ENCODE measurements around the gene ARHGEF19. TPM values are rescaled to one million over a fixed set of nuclear protein-coding genes. Genes with fewer than 3 reads are reported as not detected.
A peak's percentile ranks its signal among the peaks of the same experiment; 100 is the strongest.

Gene ARHGEF19
- total and polyA plus RNA-seq, 2 experiments from 2014 or later: 21.0 to 24.8 TPM

DNA sequence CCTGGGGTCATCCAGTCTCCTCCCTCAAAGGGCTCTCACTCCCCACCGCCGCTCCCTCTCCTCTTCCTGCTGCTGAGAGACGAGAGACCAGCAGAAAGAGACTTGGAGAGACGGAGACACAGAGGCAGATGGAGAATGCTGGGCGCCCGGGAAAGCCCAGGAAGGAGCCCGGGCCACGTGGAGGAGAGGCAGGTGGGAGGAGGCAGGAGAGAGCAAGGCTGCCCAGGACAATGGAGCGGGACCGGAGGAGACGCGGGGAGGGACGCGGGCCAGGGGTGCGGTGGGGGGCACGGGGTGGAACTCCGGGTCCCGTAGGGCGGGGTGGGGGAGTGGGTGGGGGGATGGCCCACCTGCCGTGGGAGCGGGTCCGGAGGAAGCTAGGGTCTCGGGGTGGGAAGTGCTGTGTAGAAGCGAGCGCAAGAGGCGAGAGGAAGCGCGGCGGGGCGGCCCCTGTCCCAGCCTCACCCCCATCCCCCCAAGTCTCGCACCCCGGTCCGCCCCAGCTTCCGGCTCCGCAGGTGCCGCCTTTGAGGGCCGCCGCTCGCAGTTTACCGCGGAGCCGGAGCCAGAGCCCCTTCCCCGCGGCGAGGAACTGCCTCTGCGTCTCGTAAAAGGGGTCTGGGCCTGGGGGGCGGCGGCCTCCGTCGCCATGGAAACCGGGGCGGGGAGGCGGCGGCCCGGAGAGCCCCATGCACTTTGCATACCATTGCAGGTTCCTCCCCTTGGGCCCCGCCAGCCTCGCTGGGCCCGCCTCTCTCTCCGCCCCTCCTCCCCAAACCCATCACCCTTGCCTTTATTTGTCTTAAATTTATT is 44.9 kb downstream of the ARHGEF19 start:
- no peaks in the 10 kb centered on the region for H3K9me2 ChIP-seq (replicated peaks; ENCODE audit: insufficient read depth)
- H3K4me1 ChIP-seq (ENCODE audit: insufficient read depth): peaks cover 12% of the 10 kb centered on the region
- 12% methylated on average over 10 of the region's 60 CpGs for WGBS (ENCODE audit: low lambda C conversion rate, missing lambda C conversion rate)
- peak overlapping the region; percentile 90 for H3K4me2 ChIP-seq
- TF ChIP-seq, protein P1, sequence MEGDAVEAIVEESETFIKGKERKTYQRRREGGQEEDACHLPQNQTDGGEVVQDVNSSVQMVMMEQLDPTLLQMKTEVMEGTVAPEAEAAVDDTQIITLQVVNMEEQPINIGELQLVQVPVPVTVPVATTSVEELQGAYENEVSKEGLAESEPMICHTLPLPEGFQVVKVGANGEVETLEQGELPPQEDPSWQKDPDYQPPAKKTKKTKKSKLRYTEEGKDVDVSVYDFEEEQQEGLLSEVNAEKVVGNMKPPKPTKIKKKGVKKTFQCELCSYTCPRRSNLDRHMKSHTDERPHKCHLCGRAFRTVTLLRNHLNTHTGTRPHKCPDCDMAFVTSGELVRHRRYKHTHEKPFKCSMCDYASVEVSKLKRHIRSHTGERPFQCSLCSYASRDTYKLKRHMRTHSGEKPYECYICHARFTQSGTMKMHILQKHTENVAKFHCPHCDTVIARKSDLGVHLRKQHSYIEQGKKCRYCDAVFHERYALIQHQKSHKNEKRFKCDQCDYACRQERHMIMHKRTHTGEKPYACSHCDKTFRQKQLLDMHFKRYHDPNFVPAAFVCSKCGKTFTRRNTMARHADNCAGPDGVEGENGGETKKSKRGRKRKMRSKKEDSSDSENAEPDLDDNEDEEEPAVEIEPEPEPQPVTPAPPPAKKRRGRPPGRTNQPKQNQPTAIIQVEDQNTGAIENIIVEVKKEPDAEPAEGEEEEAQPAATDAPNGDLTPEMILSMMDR (IDR thresholded peaks at IDR 0.05; ENCODE audit: poor library complexity): no peak
- no peak for TF ChIP-seq EZH2phosphoT487 (IDR thresholded peaks at IDR 0.05; ENCODE audit: low read depth, severe bottlenecking, unreplicated experiment)
- no peak for TF ChIP-seq EZH2 (IDR thresholded peaks at IDR 0.05; ENCODE audit: borderline replicate concordance)
- H3K4me3 ChIP-seq: peak overlapping the region; percentile 63
- H4K20me1 ChIP-seq (ENCODE audit: insufficient read depth, poor library complexity, severe bottlenecking): no peaks in the 10 kb centered on the region
- peak; percentile 86 for DNase-seq (ENCODE audit: low spot score)
- no peaks in the 10 kb centered on the region for H3K79me2 ChIP-seq
- no peaks in the 10 kb centered on the region for H3K9me3 ChIP-seq (ENCODE audit: low read depth)
- H2AFZ ChIP-seq: peak overlapping the region; percentile 13
- H3K27me3 ChIP-seq: no peaks in the 10 kb centered on the region
- H3K36me3 ChIP-seq (replicated peaks; ENCODE audit: insufficient read depth, low read depth): no peaks in the 10 kb centered on the region
- H3K27ac ChIP-seq: peak overlapping the region; percentile 52

DNA sequence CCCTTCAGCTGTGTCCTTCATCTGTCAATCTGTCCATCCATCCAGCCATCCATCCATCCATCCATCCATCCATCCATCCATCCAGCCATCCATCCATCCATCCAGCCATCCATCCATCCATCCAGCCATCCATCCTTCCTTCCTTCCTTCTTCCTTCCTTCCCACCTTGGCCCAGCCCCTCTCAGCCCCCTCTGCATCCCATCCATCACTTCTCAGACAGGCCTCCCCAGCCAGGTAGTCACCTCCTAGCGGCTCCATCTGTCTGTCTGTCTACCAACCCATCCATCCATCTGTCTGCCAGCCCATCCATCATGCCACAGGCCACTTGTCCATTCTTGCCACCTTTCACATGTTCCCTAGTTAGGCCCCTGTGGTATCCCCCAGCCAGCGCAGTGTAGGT is 46.3 kb downstream of the ARHGEF19 start:
- no peaks in the 10 kb centered on the region for H3K36me3 ChIP-seq (replicated peaks; ENCODE audit: insufficient read depth, low read depth)
- 50% methylated on average over 2 of the region's 2 CpGs for WGBS (ENCODE audit: low lambda C conversion rate, missing lambda C conversion rate)
- H3K4me1 ChIP-seq (ENCODE audit: insufficient read depth): peaks cover 12% of the 10 kb centered on the region
- H4K20me1 ChIP-seq (ENCODE audit: insufficient read depth, poor library complexity, severe bottlenecking): no peaks in the 10 kb centered on the region
- H3K9me2 ChIP-seq (replicated peaks; ENCODE audit: insufficient read depth): no peaks in the 10 kb centered on the region
- H3K27me3 ChIP-seq: no peaks in the 10 kb centered on the region
- H2AFZ ChIP-seq: no peak overlapping the region
- H3K4me3 ChIP-seq: no peak overlapping the region
- H3K4me2 ChIP-seq: no peak overlapping the region
- H3K27ac ChIP-seq: no peak overlapping the region
- no peak for DNase-seq (ENCODE audit: low spot score)
- TF ChIP-seq EZH2 (IDR thresholded peaks at IDR 0.05; ENCODE audit: borderline replicate concordance) (no peak), EZH2phosphoT487 (IDR thresholded peaks at IDR 0.05; ENCODE audit: low read depth, severe bottlenecking, unreplicated experiment) (no peak)
- TF ChIP-seq, protein P1 (IDR thresholded peaks at IDR 0.05; ENCODE audit: poor library complexity): no peak
- no peaks in the 10 kb centered on the region for H3K9me3 ChIP-seq (ENCODE audit: low read depth)
- no peaks in the 10 kb centered on the region for H3K79me2 ChIP-seq

DNA sequence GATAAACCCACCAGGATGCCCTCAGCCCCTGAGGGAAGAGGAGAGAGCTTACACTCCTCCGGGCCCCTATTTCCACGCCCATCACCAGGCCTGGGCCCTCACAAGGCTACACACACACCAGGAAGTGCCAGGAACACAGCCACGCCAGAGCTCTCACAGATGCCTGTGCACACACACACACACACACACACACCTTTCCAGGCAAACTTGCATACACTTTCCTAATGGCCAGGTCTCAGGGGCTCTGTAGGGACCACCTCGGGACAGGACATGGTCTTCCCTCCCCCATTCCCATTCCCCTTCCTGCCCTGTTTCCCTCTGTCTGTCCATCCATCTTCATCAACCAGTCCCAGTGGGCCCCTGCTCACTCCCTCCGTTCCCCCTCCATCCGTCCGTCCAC is 46.9 kb downstream of the ARHGEF19 start:
- Histone ChIP-seq H3K27ac (peak overlapping the region; percentile 65), H3K27me3 (no peaks in the 10 kb centered on the region), H3K4me2 (no peak overlapping the region), H3K9me3 (ENCODE audit: low read depth) (no peaks in the 10 kb centered on the region), H3K79me2 (no peaks in the 10 kb centered on the region), H2AFZ (no peak overlapping the region), H3K36me3 (replicated peaks; ENCODE audit: insufficient read depth, low read depth) (no peaks in the 10 kb centered on the region), H3K4me1 (ENCODE audit: insufficient read depth) (peaks cover 12% of the 10 kb centered on the region), H3K4me3 (no peak overlapping the region), H3K9me2 (replicated peaks; ENCODE audit: insufficient read depth) (no peaks in the 10 kb centered on the region), H4K20me1 (ENCODE audit: insufficient read depth, poor library complexity, severe bottlenecking) (no peaks in the 10 kb centered on the region)
- TF ChIP-seq, protein P1 (IDR thresholded peaks at IDR 0.05; ENCODE audit: poor library complexity): no peak
- TF ChIP-seq EZH2phosphoT487 (IDR thresholded peaks at IDR 0.05; ENCODE audit: low read depth, severe bottlenecking, unreplicated experiment) (no peak), EZH2 (IDR thresholded peaks at IDR 0.05; ENCODE audit: borderline replicate concordance) (no peak)
- no peak for DNase-seq (ENCODE audit: low spot score)
- WGBS (ENCODE audit: low lambda C conversion rate, missing lambda C conversion rate): 75% methylated on average over 7 of the region's 7 CpGs
